Measurements from ENCODE around the gene TBX1.

TBX1 gene

DNA sequence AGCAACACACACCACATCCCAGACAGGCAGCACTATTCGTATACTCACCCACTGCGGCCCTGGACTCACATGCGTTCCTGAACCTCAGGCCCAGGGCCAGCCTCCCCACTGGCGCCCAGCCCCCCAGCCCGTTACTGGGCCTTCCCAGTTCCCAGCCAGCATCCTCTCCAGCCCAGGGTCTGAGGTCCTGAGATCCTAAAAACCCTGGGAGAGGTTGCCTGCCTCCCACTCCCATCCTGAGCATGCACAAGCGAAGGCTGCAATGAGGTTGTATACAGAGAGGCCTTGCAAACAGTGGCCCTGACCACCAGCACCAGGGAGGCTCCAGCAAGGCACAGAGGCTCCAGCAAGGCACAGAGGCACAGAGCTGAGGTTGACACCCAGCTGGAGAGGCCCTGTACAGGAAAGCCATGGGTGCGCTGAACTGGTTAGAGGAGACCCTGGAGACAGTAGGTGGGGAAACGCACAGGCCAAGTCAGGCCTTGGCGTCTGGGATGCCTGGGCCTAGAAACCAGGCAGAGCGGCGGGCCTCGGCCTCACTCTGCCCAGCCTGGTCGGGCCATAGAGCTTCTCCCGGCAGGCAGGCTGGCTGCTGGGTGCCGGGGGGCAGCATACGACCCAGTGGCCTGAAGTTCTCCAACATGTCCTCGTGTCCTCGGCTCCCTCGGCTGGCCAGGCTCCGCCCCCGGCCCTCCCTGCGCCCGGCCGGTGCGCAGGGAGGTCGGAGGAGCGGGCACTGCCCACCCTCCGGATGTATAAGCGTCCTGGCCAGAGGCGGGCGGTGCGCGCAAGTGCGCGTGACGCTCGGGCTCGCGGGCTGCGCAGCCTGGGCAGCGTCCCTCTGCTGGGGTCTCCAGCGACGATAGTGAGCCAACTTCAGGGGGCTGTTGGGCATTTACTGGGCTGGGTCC lies 2.3 kb upstream of the TBX1 start:
- H3K27me3 ChIP-seq (ENCODE audit: control insufficient read depth, insufficient read depth, low read length): peaks cover 28% of the 10 kb centered on the region
- H3K4me3 ChIP-seq (ENCODE audit: low read length): no peak overlapping the region
- no peaks in the 10 kb centered on the region for H3K36me3 ChIP-seq (ENCODE audit: insufficient read depth, low read length)
- H3K4me1 ChIP-seq (ENCODE audit: control insufficient read depth, insufficient read depth, low read length): peaks cover 6% of the 10 kb centered on the region
- H3K4me2 ChIP-seq (ENCODE audit: low read length): no peak overlapping the region
- no peak overlapping the region for H3K9ac ChIP-seq (ENCODE audit: low read depth, low read length)
- H3K9me3 ChIP-seq (replicated peaks; ENCODE audit: low read length): no peaks in the 10 kb centered on the region

- H3K36me3 ChIP-seq (ENCODE audit: insufficient read depth, low read length): peaks cover 4% of the 10 kb centered on the region
- H3K27me3 ChIP-seq (ENCODE audit: control insufficient read depth, insufficient read depth, low read length): peaks cover 21% of the 10 kb centered on the region
- no peak overlapping the region for H3K4me3 ChIP-seq (ENCODE audit: low read length)
- no peak overlapping the region for H3K9ac ChIP-seq (ENCODE audit: low read depth, low read length)
- no peak overlapping the region for H3K4me2 ChIP-seq (ENCODE audit: low read length)
- H3K9me3 ChIP-seq (replicated peaks; ENCODE audit: low read length): no peaks in the 10 kb centered on the region
- H3K4me1 ChIP-seq (ENCODE audit: control insufficient read depth, insufficient read depth, low read length): peaks cover 10% of the 10 kb centered on the region
Observed at GRCh38 chr22:19758896-19759426, 1.6 kb upstream of the TBX1 start.

DNA sequence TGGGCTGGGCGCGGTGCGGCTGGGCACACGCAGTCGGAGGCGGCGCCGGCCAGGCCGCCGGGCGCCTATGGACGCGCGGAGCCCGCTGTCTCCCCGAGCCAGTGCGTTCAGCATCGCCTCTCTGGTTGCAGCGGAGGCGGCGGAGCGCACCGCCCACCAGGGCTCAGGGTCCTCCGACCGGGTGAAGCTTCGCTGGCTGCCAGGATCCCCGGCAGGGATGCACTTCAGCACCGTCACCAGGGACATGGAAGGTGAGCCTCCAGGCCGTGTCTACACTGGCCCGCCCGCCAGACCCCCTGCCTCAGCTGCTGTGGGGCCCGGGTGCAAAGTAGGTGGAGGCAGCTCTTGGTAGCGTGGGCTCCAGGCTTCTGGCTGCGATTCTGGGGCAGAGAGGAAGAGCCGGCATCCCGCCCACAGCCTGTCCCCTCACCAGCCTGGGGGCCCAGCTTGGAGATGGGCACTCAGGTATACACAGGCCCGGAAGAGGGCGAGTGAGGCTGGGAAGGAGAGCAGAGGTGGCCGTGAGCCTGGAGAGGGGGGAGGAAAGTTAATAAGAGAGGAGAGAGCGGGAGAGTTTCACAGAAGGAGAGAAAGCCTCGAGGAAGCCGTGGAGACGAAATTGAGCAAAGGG lies 1.0 kb upstream of the TBX1 start:
- H3K4me1 ChIP-seq (ENCODE audit: control insufficient read depth, insufficient read depth, low read length): peaks cover 10% of the 10 kb centered on the region
- peaks cover 15% of the 10 kb centered on the region for H3K27me3 ChIP-seq (ENCODE audit: control insufficient read depth, insufficient read depth, low read length)
- no peak overlapping the region for H3K4me3 ChIP-seq (ENCODE audit: low read length)
- peak overlapping the region; percentile 78 for H3K4me2 ChIP-seq (ENCODE audit: low read length)
- no peaks in the 10 kb centered on the region for H3K9me3 ChIP-seq (replicated peaks; ENCODE audit: low read length)
- peaks cover 6% of the 10 kb centered on the region for H3K36me3 ChIP-seq (ENCODE audit: insufficient read depth, low read length)
- H3K9ac ChIP-seq (ENCODE audit: low read depth, low read length): peak overlapping the region; percentile 78

DNA sequence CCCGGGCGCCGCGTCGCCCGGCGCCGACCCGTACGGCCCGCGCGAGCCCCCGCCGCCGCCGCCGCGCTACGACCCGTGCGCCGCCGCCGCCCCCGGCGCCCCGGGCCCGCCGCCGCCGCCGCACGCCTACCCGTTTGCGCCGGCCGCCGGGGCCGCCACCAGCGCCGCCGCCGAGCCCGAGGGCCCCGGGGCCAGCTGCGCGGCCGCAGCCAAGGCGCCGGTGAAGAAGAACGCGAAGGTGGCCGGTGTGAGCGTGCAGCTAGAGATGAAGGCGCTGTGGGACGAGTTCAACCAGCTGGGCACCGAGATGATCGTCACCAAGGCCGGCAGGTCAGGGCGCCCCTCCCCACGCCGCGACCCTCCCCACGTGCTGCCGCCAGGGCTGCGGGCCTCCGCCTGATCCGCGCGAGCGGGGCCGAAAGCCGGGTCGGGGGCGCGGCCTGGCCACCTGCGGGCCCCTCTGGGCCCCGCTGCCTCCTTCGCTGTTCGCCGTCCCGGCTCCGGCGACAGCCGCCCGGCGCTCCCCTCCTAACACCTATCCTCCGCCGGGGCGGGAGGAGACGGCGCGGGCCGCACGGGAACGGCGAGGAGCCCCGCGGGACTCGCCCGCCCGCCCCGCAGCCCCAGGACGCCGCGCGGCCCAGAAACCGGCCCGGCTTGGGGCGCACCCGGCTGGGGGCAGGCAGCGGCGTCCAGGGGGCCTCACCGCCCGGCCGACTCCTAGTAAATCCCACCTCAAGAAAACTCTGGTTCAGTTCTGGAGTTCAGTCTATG lies 560 bp downstream of the TBX1 start:
- Histone ChIP-seq H3K36me3 (ENCODE audit: insufficient read depth, low read length) (peaks cover 17% of the 10 kb centered on the region), H3K4me1 (ENCODE audit: control insufficient read depth, insufficient read depth, low read length) (peaks cover 10% of the 10 kb centered on the region), H3K27me3 (ENCODE audit: control insufficient read depth, insufficient read depth, low read length) (peaks cover 4% of the 10 kb centered on the region), H3K4me2 (ENCODE audit: low read length) (peak overlapping the region; percentile 99), H3K4me3 (ENCODE audit: low read length) (peak overlapping the region; percentile 75), H3K9ac (ENCODE audit: low read depth, low read length) (peak overlapping the region; percentile 85), H3K9me3 (replicated peaks; ENCODE audit: low read length) (no peaks in the 10 kb centered on the region)

GRCh38 chr22:19761725-19762567 lies 1.4 kb downstream of the TBX1 start:
- Histone ChIP-seq H3K9me3 (replicated peaks; ENCODE audit: low read length) (no peaks in the 10 kb centered on the region), H3K27me3 (ENCODE audit: control insufficient read depth, insufficient read depth, low read length) (no peaks in the 10 kb centered on the region), H3K4me1 (ENCODE audit: control insufficient read depth, insufficient read depth, low read length) (peaks cover 10% of the 10 kb centered on the region), H3K9ac (ENCODE audit: low read depth, low read length) (peak overlapping the region; percentile 85), H3K4me2 (ENCODE audit: low read length) (peak overlapping the region; percentile 99), H3K36me3 (ENCODE audit: insufficient read depth, low read length) (peaks cover 19% of the 10 kb centered on the region), H3K4me3 (ENCODE audit: low read length) (peak overlapping the region; percentile 75)

- Histone ChIP-seq H3K9me3 (replicated peaks; ENCODE audit: low read length) (no peaks in the 10 kb centered on the region), H3K9ac (ENCODE audit: low read depth, low read length) (peak overlapping the region; percentile 85), H3K4me2 (ENCODE audit: low read length) (peak overlapping the region; percentile 99), H3K27me3 (ENCODE audit: control insufficient read depth, insufficient read depth, low read length) (no peaks in the 10 kb centered on the region), H3K4me3 (ENCODE audit: low read length) (peak overlapping the region; percentile 75), H3K36me3 (ENCODE audit: insufficient read depth, low read length) (peaks cover 22% of the 10 kb centered on the region), H3K4me1 (ENCODE audit: control insufficient read depth, insufficient read depth, low read length) (peaks cover 10% of the 10 kb centered on the region)
Observed at GRCh38 chr22:19762568-19763457, 2.2 kb downstream of the TBX1 start.

DNA sequence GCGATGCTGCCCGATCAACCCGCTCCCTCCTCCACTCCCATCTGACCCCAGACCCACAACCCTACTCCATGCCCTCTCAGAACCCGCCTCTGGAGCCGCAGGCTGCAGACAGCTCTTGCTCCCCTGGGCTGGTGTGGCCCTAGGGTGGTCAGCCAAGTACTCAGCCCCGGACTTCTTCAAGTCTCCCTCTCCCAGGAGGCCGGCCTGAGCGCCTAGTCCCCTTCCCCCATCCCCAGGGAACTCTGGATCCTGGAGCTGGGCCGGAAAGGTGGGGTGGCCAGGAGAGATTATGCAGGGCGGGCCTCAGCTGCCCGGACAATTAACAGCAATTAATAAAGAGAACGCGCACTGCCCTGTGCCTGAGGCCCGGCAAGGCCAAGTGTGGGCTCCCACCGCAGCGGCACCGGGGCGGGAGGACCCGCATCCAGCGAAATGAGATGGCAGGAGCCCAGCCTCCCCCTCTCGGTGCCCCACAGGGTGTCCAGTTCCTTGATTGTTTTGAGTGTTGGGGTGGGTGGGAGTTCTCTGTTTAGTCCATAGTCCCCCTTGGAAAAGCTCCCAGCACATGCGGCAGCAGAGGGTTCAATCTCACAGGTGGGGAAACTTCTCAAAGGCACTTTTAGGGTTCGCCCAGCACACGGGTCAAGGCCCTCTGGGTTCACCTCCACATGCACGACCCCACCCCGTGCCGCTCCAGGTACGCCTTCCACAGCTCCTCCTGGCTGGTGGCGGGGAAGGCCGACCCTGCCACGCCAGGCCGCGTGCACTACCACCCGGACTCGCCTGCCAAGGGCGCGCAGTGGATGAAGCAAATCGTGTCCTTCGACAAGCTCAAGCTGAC lies 3.1 kb downstream of the TBX1 start:
- H3K27me3 ChIP-seq (ENCODE audit: control insufficient read depth, insufficient read depth, low read length): no peaks in the 10 kb centered on the region
- H3K4me3 ChIP-seq (ENCODE audit: low read length): peak overlapping the region; percentile 75

DNA sequence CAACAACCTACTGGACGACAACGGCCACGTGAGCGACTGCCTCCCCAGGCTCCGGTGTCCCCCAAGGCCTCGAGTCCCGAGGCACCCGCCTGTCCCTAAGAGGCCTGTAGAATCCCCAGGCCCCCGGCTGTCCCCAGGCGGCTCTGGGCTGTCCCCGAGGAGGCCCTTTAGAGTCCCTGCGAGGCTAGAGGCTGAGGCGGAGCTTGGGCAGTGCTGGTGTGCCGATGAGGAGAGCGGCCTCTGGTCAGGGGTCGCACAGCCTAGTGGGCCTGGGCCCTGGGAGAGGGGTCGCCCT lies 3.7 kb downstream of the TBX1 start:
- no peak overlapping the region for H3K4me3 ChIP-seq (ENCODE audit: low read length)
- H3K27me3 ChIP-seq (ENCODE audit: control insufficient read depth, insufficient read depth, low read length): no peaks in the 10 kb centered on the region
- H3K36me3 ChIP-seq (ENCODE audit: insufficient read depth, low read length): peaks cover 33% of the 10 kb centered on the region
- H3K9ac ChIP-seq (ENCODE audit: low read depth, low read length): no peak overlapping the region
- H3K4me2 ChIP-seq (ENCODE audit: low read length): no peak overlapping the region
- no peaks in the 10 kb centered on the region for H3K9me3 ChIP-seq (replicated peaks; ENCODE audit: low read length)
- H3K4me1 ChIP-seq (ENCODE audit: control insufficient read depth, insufficient read depth, low read length): peaks cover 10% of the 10 kb centered on the region

More for the DNA sequence above, 3.1 kb downstream of the TBX1 start:
- H3K9ac ChIP-seq (ENCODE audit: low read depth, low read length): no peak overlapping the region
- H3K36me3 ChIP-seq (ENCODE audit: insufficient read depth, low read length): peaks cover 29% of the 10 kb centered on the region
- no peaks in the 10 kb centered on the region for H3K9me3 ChIP-seq (replicated peaks; ENCODE audit: low read length)
- H3K4me2 ChIP-seq (ENCODE audit: low read length): peak overlapping the region; percentile 99
- H3K4me1 ChIP-seq (ENCODE audit: control insufficient read depth, insufficient read depth, low read length): peaks cover 10% of the 10 kb centered on the region

DNA sequence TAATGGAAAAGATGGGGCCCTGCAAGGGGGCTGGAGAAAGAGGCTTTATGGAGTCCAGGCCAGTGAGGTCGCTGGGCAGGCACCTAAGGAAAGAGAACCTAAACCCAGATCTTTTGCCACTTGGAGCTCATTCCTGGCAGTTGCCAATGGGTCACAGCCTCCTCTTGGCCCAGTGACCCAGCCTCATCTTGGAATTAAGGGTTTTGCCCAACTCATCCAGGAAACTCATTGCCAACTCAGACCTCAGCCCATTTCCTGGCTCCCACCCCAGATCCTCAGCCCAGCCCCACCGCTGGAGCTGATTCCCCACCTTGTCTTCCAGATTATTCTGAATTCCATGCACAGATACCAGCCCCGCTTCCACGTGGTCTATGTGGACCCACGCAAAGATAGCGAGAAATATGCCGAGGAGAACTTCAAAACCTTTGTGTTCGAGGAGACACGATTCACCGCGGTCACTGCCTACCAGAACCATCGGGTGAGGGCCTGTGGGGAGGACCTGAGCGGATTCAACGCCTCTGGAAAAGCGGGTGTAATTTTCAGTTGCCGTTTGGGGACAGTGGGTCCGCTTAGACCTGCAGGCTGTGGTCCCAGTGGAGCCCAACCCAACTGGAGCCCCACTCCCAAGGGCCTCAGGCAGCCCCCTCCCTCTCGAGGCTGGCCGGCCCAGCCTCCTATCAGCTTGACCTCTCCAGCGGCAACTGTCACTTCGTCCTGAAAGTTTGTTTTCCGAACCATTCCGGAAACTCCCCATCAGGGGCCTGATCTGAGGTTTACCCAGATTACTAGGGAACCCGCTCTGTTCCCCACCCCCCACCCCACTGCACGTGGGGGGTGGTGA lies 4.3 kb downstream of the TBX1 start:
- Histone ChIP-seq H3K36me3 (ENCODE audit: insufficient read depth, low read length) (peaks cover 38% of the 10 kb centered on the region), H3K4me2 (ENCODE audit: low read length) (no peak overlapping the region), H3K4me1 (ENCODE audit: control insufficient read depth, insufficient read depth, low read length) (peaks cover 10% of the 10 kb centered on the region), H3K4me3 (ENCODE audit: low read length) (no peak overlapping the region), H3K9me3 (replicated peaks; ENCODE audit: low read length) (no peaks in the 10 kb centered on the region), H3K9ac (ENCODE audit: low read depth, low read length) (no peak overlapping the region), H3K27me3 (ENCODE audit: control insufficient read depth, insufficient read depth, low read length) (no peaks in the 10 kb centered on the region)
